Spinal cord (tissue), 10 donors: ENCODE results near the gene SUCNR1. TPM values are rescaled to one million over a fixed set of nuclear protein-coding genes. Genes with fewer than 3 reads are reported as not detected.
"Not testable (repeated sequence)": the region's sequence is repeated elsewhere in the genome, so short reads cannot be mapped to it uniquely, and the experiment has no call there.

ENCODE experiments used
- DNase-seq, 6 donors: peaks; one replicate each; pipeline versions ENCODE4 v3.0.0 to v3.0.0-alpha.2; 2013 to 2015; ENCODE audit warnings: low spot score in 6 of 6, low read depth in 4 of 6
- H3K27ac ChIP-seq: one replicate; pipeline ENCODE4 v1.5.1; 2013; ENCODE audit warnings: low read depth, low read length, control low read depth
- H3K27me3 ChIP-seq: one replicate; pipeline ENCODE4 v1.6.1; 2013; ENCODE audit warnings: low read length; ENCODE audit not compliant: control insufficient read depth, insufficient read depth
- H3K36me3 ChIP-seq: one replicate; pipeline ENCODE4 v1.6.1; 2013; ENCODE audit warnings: low read length; ENCODE audit not compliant: control insufficient read depth, insufficient read depth
- H3K4me1 ChIP-seq: one replicate; pipeline ENCODE4 v1.6.1; 2013; ENCODE audit warnings: low read length; ENCODE audit not compliant: control insufficient read depth, insufficient read depth
- H3K4me3 ChIP-seq: one replicate; pipeline ENCODE4 v1.5.1; 2013; ENCODE audit warnings: low read depth, low read length, control low read depth
- H3K9me3 ChIP-seq: one replicate; pipeline ENCODE4 v1.6.1; 2013; ENCODE audit warnings: low read length; ENCODE audit not compliant: control insufficient read depth, insufficient read depth
- WGBS: methylation state at CpG from one replicate; pipeline ENCODE4 v1.1.5; 2013; ENCODE audit warnings: missing lambda C conversion rate; ENCODE audit not compliant: insufficient coverage; 5-methylcytosine and 5-hydroxymethylcytosine counted together
- polyA plus RNA-seq, 2 donors: library from polyadenylated mRNA; unstranded; fragments of 120-200 nt; gene quantifications; one replicate each; pipeline ENCODE4 v1.2.1, GENCODE V29; 2013; ENCODE audit not compliant: insufficient read length in 2 of 2
- total RNA-seq, 2 donors: library from RNA; depleted of rRNA in 1 of 2; stranded (reverse); fragments of 120-200 nt in 1 of 2; fragments of >200 nt in 1 of 2; gene quantifications; one replicate each; pipeline versions ENCODE4 v1.2.3 to v1.2.4, GENCODE V29; 2013 to 2014
- donor health status: healthy.

SUCNR1 gene
- total and polyA plus RNA-seq, 4 donors, result 0.44 to 2.6 (median 0.87) TPM

- not testable (repeated sequence) for H3K4me3 ChIP-seq, H3K4me1 ChIP-seq
- WGBS, result no CpG with 5 or more reads among the region's 2 CpGs
Observed at GRCh38 chr3:151850065-151850464, 23.4 kb upstream of the SUCNR1 start.

GRCh38 chr3:151852074-151852811 lies 21.2 kb upstream of the SUCNR1 start:
- 96% methylated on average over 6 of the region's 11 CpGs for WGBS
- no peak overlapping the region for H3K4me3 ChIP-seq
- no peaks in the 10 kb centered on the region for H3K27me3 ChIP-seq
- no peaks in the 10 kb centered on the region for H3K36me3 ChIP-seq
- H3K4me1 ChIP-seq, result no peaks in the 10 kb centered on the region
- DNase-seq, result no peak
- H3K9me3 ChIP-seq, result no peaks in the 10 kb centered on the region
- H3K27ac ChIP-seq, result no peak overlapping the region

More at GRCh38 chr3:151850065-151850464, 23.4 kb upstream of the SUCNR1 start:
- DNase-seq, H3K9me3 ChIP-seq, H3K27ac ChIP-seq, H3K27me3 ChIP-seq, H3K36me3 ChIP-seq: not testable (repeated sequence)

GRCh38 chr3:151856118-151856517 lies 17.3 kb upstream of the SUCNR1 start:
- WGBS, result 83% methylated on average over 1 of the region's 3 CpGs
- no peak for DNase-seq

GRCh38 chr3:151856641-151857040 lies 16.8 kb upstream of the SUCNR1 start:
- Histone ChIP-seq H3K36me3 (no peaks in the 10 kb centered on the region), H3K4me1 (no peaks in the 10 kb centered on the region), H3K27me3 (no peaks in the 10 kb centered on the region), H3K4me3 (no peak overlapping the region), H3K27ac (no peak overlapping the region), H3K9me3 (no peaks in the 10 kb centered on the region)
- DNase-seq, result no peak
- WGBS, result no CpG with 5 or more reads among the region's 2 CpGs

More at GRCh38 chr3:151856118-151856517, 17.3 kb upstream of the SUCNR1 start:
- Histone ChIP-seq H3K27ac (no peak overlapping the region), H3K27me3 (no peaks in the 10 kb centered on the region), H3K4me3 (no peak overlapping the region), H3K36me3 (no peaks in the 10 kb centered on the region), H3K4me1 (no peaks in the 10 kb centered on the region), H3K9me3 (no peaks in the 10 kb centered on the region)

- H3K4me1 ChIP-seq, result no peaks in the 10 kb centered on the region
- WGBS, result no CpG with 5 or more reads among the region's 2 CpGs
Observed at GRCh38 chr3:151859233-151859673, 14.2 kb upstream of the SUCNR1 start.

GRCh38 chr3:151859905-151860304 lies 13.5 kb upstream of the SUCNR1 start:
- Histone ChIP-seq H3K9me3 (no peaks in the 10 kb centered on the region), H3K27ac (no peak overlapping the region), H3K4me3 (no peak overlapping the region), H3K4me1 (no peaks in the 10 kb centered on the region), H3K36me3 (no peaks in the 10 kb centered on the region), H3K27me3 (no peaks in the 10 kb centered on the region)
- no peak for DNase-seq

More at GRCh38 chr3:151859233-151859673, 14.2 kb upstream of the SUCNR1 start:
- no peak overlapping the region for H3K4me3 ChIP-seq
- no peak for DNase-seq
- no peaks in the 10 kb centered on the region for H3K9me3 ChIP-seq
- no peaks in the 10 kb centered on the region for H3K27me3 ChIP-seq
- H3K27ac ChIP-seq, result no peak overlapping the region
- H3K36me3 ChIP-seq, result no peaks in the 10 kb centered on the region

- WGBS, result no CpG with 5 or more reads among the region's 2 CpGs
- no peaks in the 10 kb centered on the region for H3K36me3 ChIP-seq
- H3K27me3 ChIP-seq, result no peaks in the 10 kb centered on the region
- DNase-seq, result no peak
- no peak overlapping the region for H3K27ac ChIP-seq
- H3K4me3 ChIP-seq, result no peak overlapping the region
- H3K9me3 ChIP-seq, result no peaks in the 10 kb centered on the region
- H3K4me1 ChIP-seq, result no peaks in the 10 kb centered on the region
Observed at GRCh38 chr3:151863611-151864010, 9.8 kb upstream of the SUCNR1 start.

GRCh38 chr3:151864423-151865101 lies 8.9 kb upstream of the SUCNR1 start:
- Histone ChIP-seq H3K27me3 (no peaks in the 10 kb centered on the region), H3K36me3 (no peaks in the 10 kb centered on the region), H3K4me1 (no peaks in the 10 kb centered on the region), H3K4me3 (no peak overlapping the region), H3K9me3 (no peaks in the 10 kb centered on the region), H3K27ac (no peak overlapping the region)
- DNase-seq, result no peak
- no CpG with 5 or more reads among the region's 4 CpGs for WGBS

GRCh38 chr3:151866711-151867410 lies 6.6 kb upstream of the SUCNR1 start:
- no CpG with 5 or more reads among the region's 4 CpGs for WGBS
- H3K36me3 ChIP-seq, result no peaks in the 10 kb centered on the region
- H3K9me3 ChIP-seq, result no peaks in the 10 kb centered on the region
- no peak overlapping the region for H3K27ac ChIP-seq
- H3K27me3 ChIP-seq, result no peaks in the 10 kb centered on the region
- H3K4me3 ChIP-seq, result no peak overlapping the region
- DNase-seq, result peak in 1 of 6 donors; percentile 15
- no peaks in the 10 kb centered on the region for H3K4me1 ChIP-seq
